Measurements from ENCODE around the gene HPCA. TPM values are rescaled to one million over a fixed set of nuclear protein-coding genes. Genes with fewer than 3 reads are reported as not detected.

Gene HPCA
- total and polyA plus RNA-seq, 10 donors = 0.29 to 0.33 (median 0.32) TPM; not detected in 7

- Histone ChIP-seq H3K4me1 (peaks cover 0 to 16% (median 9%) of the 10 kb centered on the region in 6 donors), H3K9me3 (no peaks in the 10 kb centered on the region), H3K36me3 (no peaks in the 10 kb centered on the region), H3K27ac (no peak overlapping the region), H3K27me3 (replicated peaks in 1 of 7) (peaks cover 0 to 98% (median 46%) of the 10 kb centered on the region in 7 donors), H3K4me3 (peak overlapping the region in 1 of 8 donors; percentile 46)
- intact Hi-C loops (cut with DNase I; ENCODE audit: low total_unique reads) = no loop called here
- 42 to 54% (median 45%) methylated on average over 15 to 19 of the region's 19 CpGs for WGBS, 5 donors
- DNase-seq = no peak
- TF ChIP-seq POLR2A (IDR thresholded peaks at IDR 0.05) (no peak), CTCF (IDR thresholded peaks at IDR 0.05 in 8 of 11, conservative IDR thresholded peaks at IDR 0.05 in 3 of 11) (peak in 2 of 11 experiments; percentile 6 to 11)
Observed at GRCh38 chr1:32886828-32887414, 630 bp downstream of the HPCA start.

- Histone ChIP-seq H3K36me3 (no peaks in the 10 kb centered on the region), H3K4me3 (no peak overlapping the region), H3K9me3 (no peaks in the 10 kb centered on the region), H3K4me1 (peaks cover 0 to 21% (median 11%) of the 10 kb centered on the region in 6 donors), H3K27me3 (replicated peaks in 1 of 7) (peaks cover 0 to 99% (median 51%) of the 10 kb centered on the region in 7 donors), H3K27ac (no peak overlapping the region)
- DNase-seq = no peak
- TF ChIP-seq POLR2A (IDR thresholded peaks at IDR 0.05) = no peak
- TF ChIP-seq POLR2AphosphoS5 (IDR thresholded peaks at IDR 0.05) = no peak
- TF ChIP-seq CTCF (IDR thresholded peaks at IDR 0.05 in 8 of 11, conservative IDR thresholded peaks at IDR 0.05 in 3 of 11) = no peak
- intact Hi-C loops (cut with DNase I; ENCODE audit: low total_unique reads) = no loop called here
- 75 to 80% (median 79%) methylated on average over 12 of the region's 12 CpGs for WGBS, 5 donors
Observed at GRCh38 chr1:32887623-32888022, 1.3 kb downstream of the HPCA start.

- no peaks in the 10 kb centered on the region for H3K36me3 ChIP-seq
- no peak overlapping the region for H3K27ac ChIP-seq
- TF ChIP-seq POLR2A (IDR thresholded peaks at IDR 0.05) (no peak), POLR2AphosphoS5 (IDR thresholded peaks at IDR 0.05) (no peak), CTCF (IDR thresholded peaks at IDR 0.05 in 8 of 11, conservative IDR thresholded peaks at IDR 0.05 in 3 of 11) (no peak)
- H3K4me3 ChIP-seq = no peak overlapping the region
- DNase-seq = no peak
- peaks cover 0 to 100% (median 56%) of the 10 kb centered on the region in 7 donors for H3K27me3 ChIP-seq (replicated peaks in 1 of 7)
- 62 to 87% (median 81%) methylated on average over 3 of the region's 3 CpGs for WGBS, 5 donors
- intact Hi-C loops (cut with DNase I; ENCODE audit: low total_unique reads) = no loop called here
- peaks cover 0 to 26% (median 16%) of the 10 kb centered on the region in 6 donors for H3K4me1 ChIP-seq
- no peaks in the 10 kb centered on the region for H3K9me3 ChIP-seq
Observed at GRCh38 chr1:32888134-32888533, 1.8 kb downstream of the HPCA start.

GRCh38 chr1:32888677-32889420 is 2.6 kb downstream of the HPCA start:
- no peak overlapping the region for H3K4me3 ChIP-seq
- H3K4me1 ChIP-seq = peaks cover 6 to 33% (median 23%) of the 10 kb centered on the region in 6 donors
- H3K9me3 ChIP-seq = no peaks in the 10 kb centered on the region
- no peaks in the 10 kb centered on the region for H3K36me3 ChIP-seq
- intact Hi-C loops (cut with DNase I; ENCODE audit: low total_unique reads) = no loop called here
- no peak for DNase-seq
- H3K27ac ChIP-seq = no peak overlapping the region
- H3K27me3 ChIP-seq (replicated peaks in 1 of 7) = peaks cover 0 to 100% (median 63%) of the 10 kb centered on the region in 7 donors
- WGBS, 5 donors = 89 to 93% (median 91%) methylated on average over 24 of the region's 24 CpGs
- TF ChIP-seq POLR2AphosphoS5 (IDR thresholded peaks at IDR 0.05) (no peak), POLR2A (IDR thresholded peaks at IDR 0.05) (no peak), CTCF (IDR thresholded peaks at IDR 0.05 in 8 of 11, conservative IDR thresholded peaks at IDR 0.05 in 3 of 11) (no peak)
